NCI-H2107 treated with DMSO at 0.1 percent for 48 hours (cell line): ENCODE results near the gene DNAJC4.

Experiments
- DNase-seq: peaks from one replicate; lab custom pipeline; 2025; ENCODE audit not compliant: unreplicated experiment; lab: John Stamatoyannopoulos, UW

Gene DNAJC4

DNA sequence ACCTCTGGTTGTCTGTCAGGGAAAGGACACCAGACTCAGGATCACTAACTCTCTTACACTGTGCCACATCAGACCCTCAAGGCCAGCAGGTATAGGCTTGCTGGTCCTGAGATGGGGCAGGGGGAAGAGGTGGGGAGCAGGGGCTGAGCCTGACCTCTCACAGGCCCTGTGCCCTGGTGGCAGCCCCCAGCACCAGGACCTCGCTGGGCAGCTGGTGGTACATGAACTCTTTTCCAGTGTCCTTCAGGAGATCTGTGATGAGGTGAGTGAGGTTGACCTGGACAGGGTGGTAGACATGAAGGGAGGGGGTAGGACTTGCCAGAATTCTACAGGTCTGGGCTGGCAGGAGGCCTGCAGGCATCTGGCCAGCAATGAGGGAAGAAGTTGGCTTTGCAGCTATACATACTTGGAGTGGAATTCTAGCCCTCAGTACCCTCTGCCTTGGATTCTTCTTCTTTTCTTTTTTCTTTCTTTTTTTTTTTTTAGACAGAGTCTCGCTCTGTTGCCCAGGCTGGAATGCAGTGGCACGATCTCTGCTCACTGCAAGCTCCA, 2.9 kb upstream of the DNAJC4 start:
- DNase-seq = no peak

DNA sequence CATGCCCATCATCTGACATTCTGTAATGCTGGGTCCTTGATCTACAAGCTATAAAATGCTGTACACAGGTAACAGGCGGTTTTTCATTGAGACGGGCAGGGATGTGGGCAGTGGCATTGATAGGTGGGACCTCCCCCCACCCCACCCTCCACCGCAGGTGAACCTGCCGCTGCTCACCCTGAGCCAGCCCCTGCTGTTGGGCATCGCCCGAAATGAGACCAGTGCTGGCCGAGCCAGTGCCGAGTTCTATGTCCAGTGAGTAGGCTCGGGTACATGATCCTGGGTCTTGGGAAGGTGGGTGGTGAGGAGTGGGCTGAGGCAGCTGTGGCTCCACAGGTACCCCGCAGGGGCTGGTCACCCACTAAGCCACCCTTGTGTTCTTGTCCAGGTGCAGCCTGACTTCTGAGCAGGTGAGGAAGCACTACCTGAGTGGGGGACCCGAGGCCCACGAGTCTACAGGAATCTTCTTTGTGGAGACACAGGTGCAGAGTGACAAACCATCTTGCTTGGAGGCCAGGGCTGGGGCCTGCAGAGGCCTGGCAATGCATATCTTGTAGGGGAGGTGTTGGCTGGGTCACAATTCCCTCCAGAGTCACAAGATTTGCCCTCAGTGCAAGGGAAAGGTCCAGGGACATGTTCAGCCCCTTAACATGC, 1.1 kb upstream of the DNAJC4 start:
- DNase-seq = no peak

DNA sequence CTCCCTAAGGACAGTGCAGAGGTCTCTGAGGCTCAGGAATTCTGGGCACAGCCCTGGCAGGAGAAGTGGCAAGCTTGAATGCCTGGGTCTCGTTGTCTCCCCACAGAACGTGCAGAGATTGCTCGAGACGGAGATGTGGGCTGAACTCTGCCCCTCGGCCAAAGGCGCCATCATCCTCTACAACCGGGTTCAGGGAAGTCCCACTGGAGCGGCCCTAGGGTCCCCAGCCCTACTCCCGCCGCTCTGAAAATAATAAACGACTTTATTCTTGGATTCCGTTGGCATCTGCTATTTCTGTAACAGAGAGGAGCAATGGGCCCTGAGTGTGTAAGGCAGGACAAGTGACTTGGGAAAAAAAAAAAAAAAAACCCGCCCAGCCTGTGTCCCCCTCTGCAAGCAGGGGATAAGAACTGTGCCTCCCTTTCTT, 591 bp upstream of the DNAJC4 start:
- DNase-seq = no peak

DNA sequence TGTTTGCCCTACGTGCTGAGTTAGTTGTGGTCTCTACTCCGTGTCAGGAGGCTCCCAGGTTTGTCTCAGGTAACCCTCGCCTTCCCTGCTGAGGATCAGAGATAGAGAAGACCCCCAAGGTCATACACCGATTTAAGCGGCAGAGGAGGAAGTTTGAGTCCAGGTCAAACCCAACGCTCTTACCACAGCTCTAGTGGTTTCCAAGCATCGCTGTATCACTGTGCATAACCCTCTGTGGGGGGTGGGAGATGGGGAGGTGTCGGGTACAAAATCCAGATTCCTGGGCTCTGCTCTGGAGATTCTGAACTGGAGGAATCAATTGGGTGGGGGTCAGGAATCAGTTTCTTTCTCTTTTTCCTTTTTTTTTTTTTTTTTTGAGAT, 627 bp downstream of the DNAJC4 start:
- no peak for DNase-seq

DNA sequence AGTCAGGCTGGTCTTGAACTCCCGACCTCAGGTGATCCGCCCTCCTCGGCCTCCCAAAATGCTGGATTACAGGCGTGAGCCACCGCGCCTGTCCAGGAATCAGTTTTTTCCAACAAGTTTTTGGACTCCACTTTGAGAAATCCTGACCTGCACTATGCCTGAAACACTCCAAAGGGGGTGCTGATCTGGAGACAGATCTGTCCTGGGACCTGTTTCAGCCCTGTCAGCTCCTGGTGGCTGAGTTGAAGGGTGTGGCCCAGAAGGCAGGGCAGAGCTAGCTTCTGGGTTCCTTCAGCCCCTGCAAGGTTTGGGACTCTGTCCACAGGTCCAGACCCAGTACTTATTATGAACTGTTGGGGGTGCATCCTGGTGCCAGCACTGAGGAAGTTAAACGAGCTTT, 1.2 kb downstream of the DNAJC4 start:
- no peak for DNase-seq

DNA sequence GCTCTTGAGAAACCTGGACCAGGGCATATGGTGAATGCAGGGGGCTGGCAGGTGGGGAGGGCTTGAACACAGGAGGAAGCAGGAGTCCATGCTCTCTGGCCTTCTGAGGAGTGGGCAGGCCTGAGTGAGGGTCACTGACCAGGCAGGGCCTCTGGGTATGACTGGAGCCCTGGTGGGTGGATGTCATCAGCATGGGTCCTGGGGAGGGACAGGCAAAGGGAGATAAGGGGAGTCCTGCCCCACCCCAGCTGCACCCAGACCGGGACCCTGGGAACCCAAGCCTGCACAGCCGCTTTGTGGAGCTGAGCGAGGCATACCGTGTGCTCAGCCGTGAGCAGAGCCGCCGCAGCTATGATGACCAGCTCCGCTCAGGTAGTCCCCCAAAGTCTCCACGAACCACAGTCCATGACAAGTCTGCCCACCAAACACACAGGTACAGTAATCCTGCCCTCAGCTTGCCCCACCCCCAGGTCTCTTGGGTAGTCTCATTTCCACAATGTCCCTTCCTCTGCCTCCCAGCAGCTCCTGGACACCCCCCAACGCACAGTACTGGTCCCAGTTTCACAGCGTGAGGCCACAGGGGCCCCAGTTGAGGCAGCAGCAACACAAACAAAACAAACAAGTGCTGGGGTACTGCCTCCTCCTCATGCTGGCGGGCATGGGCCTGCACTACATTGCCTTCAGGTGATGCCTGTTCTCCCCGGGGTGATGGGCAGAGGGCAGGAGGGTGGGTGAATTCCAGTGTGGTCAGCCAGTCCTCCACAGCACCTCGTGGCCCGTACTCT, 2.0 kb downstream of the DNAJC4 start:
- DNase-seq = no peak

DNA sequence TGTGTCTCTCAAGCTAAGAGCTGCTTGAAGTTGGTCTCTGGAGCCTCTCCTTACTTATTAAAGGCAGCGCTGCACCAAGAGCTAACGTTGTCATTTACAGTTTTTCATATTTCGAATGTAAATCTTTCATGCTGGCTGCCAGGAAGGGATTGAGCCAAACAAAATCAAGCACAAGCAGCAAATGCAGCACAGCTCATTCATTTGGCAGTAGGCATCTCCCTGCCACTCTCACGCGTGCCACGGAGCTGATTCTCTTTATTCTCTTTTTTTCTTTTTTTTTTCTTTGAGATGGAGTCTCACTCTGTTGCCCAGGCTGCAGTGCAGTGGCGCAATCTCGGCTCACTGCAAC, 2.6 kb downstream of the DNAJC4 start:
- DNase-seq = no peak

DNA sequence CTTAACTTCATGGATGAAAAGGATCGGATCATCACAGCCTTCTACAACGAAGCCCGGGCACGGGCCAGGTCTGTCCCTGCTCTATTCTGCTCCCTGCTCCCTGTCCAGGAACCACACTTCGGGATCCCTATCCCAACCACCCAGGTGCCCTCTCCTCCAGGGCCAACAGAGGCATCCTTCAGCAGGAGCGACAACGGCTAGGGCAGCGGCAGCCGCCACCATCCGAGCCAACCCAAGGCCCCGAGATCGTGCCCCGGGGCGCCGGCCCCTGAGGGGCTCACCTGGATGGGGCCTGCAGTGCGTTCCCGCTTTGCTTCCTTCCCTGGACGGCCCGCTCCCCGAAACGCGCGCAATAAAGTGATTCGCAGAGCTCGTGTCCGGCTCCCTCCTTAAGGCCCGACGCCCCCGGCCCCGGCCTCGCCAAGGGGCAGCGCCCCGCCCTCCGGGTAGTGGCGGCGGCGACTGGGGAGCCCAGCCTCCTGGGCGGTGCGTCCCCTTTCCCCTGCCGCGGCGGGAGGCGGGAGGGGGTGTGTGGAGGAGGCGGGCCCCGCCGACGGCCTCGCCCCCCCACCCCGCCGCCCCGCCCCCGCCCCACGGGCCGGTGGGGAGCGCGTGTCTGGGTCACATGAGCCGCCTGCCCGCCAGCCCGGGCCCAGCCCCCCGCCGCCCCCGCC, 3.7 kb downstream of the DNAJC4 start, which contains the start of gene VEGFB:
Gene VEGFB, plus strand, starts transcription at position 672 of the 674 bp plus-strand sequence. CDS start 250 bp downstream, outside the sequence.
- no peak for DNase-seq

DNA sequence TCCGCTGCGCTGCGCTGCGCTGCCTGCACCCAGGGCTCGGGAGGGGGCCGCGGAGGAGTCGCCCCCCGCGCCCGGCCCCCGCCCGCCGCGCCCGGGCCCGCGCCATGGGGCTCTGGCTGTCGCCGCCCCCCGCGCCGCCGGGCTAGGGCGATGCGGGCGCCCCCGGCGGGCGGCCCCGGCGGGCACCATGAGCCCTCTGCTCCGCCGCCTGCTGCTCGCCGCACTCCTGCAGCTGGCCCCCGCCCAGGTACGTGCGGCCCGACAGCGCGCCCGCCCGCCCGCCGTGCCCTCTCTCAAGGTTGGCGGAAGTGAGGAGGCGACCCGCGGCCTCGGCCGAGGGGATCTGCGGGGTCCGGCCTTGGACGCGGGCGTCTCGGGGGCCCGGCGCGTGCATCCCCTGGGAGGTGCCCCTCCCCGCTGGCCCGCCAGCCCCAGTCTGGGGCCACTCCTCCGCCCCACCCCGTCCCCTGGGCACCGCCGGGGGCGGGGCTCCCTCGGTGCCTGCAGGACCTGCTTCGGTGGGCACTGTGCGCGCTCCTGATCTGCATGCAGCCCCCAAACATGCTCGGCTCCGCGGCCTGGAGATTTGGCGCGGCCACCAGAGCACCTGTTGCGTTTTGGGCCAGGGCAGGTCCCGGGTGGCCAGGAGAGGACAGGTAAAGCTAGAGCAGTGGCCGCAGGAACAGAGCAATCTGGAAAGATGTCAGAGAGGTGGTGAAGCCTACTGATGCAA, 4.5 kb downstream of the DNAJC4 start:
- DNase-seq = no peak

DNA sequence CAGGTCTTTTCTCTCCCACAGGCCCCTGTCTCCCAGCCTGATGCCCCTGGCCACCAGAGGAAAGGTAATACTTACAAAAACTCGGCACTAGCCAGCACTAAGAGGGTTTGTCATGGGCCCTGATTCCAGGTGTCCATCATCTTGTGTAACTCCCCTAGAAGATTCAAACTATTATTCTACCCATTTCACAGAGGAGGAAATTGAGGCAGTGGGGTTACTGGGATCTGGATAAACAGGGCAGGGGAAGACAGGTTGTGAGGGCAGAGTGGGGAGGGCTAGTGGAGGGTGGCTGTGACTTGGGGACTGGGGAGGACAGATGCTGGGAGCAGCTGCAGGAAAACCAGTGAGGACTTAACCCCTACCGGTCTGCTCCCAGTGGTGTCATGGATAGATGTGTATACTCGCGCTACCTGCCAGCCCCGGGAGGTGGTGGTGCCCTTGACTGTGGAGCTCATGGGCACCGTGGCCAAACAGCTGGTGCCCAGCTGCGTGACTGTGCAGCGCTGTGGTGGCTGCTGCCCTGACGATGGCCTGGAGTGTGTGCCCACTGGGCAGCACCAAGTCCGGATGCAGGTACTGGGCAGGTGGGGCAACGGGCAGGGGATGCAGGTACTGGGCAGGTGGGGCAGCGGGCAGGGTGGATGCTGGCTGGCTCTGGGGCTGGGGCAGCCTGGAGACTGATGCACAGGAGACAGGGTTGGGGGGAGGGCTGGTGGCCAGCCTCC, 5.3 kb downstream of the DNAJC4 start:
- no peak for DNase-seq

DNA sequence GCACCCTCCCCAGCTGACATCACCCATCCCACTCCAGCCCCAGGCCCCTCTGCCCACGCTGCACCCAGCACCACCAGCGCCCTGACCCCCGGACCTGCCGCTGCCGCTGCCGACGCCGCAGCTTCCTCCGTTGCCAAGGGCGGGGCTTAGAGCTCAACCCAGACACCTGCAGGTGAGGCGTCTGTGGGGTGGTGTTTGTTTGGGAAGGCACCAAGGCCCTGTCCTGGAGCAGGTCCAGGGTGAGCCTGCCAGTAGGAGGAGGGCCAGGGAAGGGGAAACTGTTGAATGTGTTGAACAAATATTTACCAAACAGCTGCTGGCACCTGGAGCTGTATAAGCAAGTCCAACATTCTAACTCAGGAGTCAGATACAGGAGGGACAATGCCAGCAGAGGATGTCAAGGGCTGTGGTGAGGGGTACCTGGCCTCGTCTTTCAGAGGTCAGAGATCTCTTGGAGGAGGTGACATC, 7.2 kb downstream of the DNAJC4 start:
- DNase-seq = peak; percentile 73

DNA sequence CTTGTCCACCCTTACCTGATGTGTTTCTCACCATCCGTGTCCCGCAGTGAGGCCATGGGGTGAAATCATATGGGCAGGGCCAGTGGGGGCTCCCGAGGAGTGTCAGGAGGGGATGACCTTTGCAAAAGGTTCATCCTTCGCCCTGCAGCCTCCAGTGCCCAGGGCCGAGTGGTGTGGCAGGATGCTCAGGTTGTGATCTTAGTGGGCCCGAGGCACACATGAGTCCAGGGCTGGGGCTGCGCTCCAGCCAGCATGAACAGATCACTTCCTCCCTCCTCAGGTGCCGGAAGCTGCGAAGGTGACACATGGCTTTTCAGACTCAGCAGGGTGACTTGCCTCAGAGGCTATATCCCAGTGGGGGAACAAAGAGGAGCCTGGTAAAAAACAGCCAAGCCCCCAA, 7.7 kb downstream of the DNAJC4 start:
- DNase-seq = no peak

DNA sequence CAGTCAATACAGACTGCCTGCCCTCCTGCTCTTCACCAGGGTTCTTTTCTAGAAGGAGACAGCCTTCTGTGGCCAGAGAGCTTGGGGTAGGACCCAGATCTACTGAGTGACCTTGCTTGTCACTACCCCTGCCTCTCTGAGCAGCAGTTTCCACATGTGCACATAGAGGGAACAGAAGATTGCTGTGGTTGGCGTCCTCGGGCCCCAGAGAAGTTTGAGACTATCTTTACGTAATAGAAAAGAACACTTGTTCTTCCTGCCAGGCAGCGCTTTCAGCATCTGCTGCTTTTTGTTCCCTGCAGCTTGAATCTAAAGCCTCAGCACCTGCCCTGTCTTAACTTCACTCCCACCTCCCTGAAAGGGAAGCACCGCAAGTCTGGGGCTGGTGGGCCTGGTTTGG, 8.7 kb downstream of the DNAJC4 start:
- DNase-seq = no peak

DNA sequence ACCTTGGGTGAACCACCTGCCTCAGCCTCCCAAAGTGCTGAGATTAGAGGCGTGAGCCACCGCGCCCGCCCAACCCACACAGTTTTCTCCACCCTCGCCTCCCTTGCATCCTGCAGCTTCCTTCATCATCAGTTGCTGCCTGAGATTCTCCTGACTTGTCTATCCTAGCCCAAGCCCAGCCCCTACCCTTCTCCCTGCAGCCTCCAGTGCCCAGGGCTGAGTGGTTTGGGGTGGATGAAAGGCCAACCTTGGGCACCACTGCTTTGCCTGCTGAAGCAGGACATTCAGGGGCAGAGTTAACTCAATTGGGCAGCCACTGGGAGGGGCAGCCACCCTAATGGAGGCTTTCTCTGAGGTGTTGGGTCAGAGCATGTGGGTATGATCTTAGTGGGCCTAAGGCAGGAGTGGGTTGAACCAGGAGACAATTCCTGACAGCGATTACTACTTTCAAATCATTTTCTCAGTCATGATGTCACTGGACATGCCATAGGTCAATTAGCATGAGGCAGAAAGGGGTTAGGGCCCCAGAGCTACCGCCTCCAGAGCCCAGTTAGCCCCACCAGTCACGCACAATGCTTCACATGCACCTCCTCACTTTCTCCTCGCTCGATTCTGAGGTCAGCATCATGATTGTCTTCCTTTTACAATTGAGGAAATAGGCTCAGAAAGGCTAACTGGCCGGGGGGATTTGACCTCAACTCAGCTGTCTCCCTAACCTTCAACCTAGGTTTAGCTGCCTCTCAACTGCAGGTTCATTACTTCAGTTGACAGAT, 9.5 kb downstream of the DNAJC4 start:
- no peak for DNase-seq

DNA sequence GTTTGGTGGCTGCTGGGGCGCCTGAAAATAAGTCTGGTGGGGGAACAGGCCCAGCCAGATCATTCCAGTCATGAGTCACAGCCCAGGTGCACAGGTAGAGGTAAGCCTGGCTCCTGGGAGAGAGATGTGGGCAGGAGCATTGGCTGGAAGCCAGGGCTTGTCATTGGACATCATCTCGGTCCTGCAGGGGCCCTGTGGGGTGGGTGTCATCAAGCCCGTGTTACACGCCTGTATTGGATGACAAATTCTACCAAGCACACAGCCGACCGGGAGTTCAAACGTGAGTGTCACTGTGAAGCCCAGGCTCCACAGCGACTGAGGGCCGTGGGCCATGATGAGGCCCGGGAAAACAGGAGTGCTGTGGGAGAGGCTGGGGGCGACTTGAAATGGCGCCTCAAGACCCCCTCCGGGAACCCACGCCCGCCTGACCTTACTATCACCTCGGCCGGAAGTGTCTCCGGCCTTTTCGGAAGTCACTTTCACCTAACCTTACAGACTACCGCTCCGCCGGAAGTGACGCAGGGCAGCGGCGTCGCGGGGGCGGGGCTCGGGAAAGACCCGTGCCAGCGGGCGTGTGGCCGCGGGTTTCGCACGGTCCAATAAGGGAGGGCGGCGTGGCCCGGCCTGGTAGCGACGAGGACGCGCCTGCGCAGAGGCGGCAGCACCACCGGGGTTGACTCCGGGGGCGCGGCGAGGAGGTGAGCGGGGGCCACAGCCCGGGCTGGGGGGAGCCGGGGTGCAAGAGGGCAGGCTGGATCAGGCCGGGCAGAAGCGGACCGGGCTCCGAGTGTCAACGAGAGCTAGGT, 10.3 kb downstream of the DNAJC4 start, which contains the start of gene FKBP2:
Gene FKBP2, plus strand, starts transcription at position 661 of the 806 bp plus-strand sequence. CDS start 1,293 bp downstream, outside the sequence.
- peak; percentile 73 for DNase-seq

DNA sequence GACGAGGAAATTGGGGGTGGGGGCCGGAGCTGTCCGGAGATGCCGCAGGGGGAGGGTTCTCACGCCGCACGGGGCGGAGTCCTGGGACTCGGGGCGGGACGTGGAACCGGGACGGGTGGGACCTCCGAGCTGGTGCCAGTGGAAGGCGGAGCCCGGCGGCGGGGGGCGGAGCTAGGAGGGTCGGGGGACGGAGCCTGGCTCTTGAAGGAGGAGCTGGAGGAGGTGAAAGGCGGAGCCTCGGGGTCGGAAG, 10.8 kb downstream of the DNAJC4 start:
- DNase-seq = peak; percentile 91

DNA sequence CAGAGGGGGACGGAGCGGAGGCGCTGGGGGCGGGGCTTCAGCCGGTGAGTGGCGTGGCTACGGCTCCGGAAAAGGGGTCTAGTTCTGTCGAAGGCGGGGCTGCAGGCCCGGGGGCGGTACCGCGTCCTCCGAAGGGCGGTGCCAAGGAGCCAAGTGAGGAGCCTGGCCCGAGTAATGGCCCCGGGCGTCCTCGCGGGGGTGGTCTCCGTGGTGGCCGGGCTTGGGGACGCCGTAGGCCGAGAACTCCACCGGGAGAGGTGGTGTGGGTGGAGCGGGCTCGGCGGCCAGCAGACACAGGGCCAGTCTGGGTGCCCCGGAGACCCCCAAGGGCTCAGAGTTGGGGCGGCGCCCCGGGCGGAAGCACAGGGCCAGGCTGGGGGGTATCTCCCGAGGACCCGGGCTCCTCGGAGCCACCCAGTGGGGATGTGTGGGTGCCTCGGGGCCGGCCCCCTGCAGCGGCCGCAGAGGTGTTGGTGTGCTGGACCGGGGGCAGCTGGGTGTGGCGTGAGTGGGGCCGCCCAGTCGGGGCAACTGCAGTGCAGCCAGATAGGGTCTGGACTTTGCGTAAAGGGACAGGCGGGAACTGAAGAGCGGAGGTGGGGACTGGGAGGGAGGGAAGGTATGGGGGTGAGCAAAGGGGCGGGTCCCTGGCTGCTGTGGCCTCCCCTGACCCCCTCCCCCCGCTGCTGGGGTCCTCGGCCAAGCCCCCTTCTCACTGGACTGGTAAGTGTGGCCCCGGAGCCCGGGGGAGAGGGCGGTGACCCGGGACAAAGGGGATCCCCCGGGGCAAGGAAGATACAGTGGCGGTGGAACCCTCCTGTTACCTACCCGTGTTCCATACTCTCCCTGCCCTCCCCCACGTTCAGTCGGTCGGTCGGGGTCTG, 11.4 kb downstream of the DNAJC4 start:
- no peak for DNase-seq

DNA sequence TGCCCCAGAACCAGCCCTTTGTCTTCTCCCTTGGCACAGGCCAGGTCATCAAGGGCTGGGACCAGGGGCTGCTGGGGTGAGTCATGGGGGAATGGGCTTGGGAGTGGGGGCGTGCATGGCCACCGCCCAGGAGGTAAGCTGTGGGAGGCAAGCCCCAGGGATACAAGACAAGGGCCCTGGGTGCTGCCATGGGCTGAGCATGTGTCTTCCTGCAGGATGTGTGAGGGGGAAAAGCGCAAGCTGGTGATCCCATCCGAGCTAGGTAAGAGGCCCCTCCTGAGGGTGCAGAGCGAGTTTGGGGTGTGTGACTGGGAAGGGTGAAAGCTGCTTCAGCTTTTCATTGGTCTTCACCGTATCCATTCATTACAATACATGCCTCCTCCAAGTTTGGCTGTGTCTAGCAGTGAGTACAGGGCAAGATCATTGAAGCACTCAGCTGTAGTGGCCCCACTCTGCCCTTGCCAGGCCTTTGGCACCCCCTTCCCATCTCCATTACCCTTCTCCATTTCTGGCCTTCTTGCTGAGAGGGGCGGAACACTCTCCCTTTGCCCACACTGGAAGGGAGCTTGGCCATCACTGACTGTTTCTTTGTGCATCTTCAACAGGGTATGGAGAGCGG, 13.0 kb downstream of the DNAJC4 start:
- DNase-seq = no peak
